GM19324 (cell line): ENCODE data around the gene PDE6B.

Experiments used
- ATAC-seq: cut with Tn5 transposase; IDR thresholded peaks from one replicate; pipeline ENCODE4 v1.9.1; 2021; ENCODE audit warnings: mild to moderate bottlenecking, moderate library complexity; ENCODE audit not compliant: unreplicated experiment, low FRiP score

Gene PDE6B

DNA sequence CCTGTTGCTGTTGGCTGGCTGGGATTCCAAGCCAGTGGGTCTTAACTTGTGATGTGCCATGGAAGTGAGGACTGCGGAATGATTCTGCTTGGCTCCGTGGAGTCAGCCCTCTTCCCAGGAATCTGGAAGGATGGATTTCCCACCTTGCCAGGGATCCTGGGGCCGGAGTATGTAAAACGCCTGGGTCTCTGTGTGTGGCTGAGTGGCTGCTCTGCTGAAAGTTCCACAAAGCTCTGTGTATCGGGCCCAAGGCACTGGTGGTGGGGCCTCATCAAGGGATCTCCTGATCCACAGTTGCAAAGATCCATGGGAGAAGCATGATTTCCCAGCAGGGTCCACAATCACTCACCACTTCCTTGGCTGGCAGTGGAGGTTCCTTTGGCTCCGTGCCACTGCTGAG is 25.2 kb upstream of the PDE6B start:
- no peak for ATAC-seq

DNA sequence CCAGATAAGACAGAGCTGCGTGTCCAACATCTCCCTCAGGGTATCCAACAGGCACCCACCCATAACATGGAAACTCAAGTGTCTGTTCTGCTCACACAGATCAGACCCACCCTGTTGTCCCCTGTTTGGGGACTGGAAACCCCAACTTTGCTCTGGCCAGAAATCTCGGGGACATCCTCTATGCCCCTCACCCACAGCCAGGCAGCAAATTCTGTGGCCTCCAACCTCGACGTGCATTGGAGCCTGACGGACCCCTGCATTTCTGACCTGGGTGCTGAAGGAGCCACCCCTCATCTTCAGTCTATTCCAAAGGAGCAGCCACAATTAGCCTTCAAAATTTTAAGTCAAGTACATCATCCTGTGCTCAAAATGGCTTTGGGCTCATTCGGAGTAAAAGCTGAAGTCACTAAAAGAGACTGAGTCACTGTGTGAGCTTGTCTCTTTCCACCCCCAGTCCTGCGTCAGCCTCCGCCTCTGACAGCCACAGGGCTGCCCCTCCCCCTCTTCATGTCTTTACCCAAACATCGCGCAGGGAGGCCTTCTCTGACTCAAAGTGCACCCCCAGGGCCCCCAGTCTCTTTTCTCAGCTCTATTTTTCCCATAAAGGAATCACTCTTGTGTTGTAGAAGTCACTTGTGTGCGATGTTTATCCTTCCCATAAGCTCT is 24.4 kb upstream of the PDE6B start:
- ATAC-seq: no peak

DNA sequence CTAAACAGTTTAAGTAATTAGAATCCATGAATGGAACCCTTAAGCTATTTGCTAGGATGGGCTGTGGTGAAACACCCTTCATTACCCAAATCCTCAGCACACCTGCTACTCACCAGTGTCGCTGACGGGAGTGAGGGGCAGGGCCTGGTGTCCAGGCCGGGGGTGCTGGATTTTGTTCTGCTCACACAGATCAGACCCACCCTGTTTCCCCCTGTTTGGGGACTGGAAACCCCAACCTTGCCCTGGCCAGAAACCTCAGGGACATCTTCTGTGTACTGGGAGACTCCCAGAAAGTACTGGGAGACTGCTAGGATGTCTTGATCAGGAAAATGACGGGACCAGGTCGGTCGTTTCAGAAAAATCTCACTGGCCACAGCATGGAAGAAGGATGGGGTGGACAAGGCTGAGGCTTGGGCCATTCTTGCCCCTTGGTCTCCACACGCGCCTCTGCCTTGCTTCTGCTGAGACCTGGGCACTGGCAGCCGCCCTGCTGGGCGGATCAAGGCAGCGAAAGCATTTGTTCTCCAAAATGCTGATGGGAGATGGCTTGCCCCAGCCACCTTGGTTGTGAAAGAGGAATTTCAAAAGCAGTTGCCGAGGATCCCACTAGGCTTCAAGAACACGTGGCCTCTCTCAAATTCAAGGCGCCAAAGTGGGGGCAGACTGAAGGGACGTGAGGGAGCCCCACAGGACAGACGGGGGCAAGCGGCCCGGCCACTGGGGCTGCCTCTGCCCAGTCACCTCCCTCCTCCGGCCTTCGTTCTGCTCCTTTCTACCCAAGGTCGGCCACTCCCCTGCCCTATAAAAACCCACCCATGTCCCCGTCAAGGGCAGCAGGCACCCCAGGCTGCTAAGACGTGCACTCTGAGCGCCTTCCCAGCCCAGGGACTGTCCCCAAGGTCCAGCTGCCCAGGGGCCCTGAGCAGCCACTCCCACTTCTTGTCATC is 23.5 kb upstream of the PDE6B start:
- no peak for ATAC-seq

DNA sequence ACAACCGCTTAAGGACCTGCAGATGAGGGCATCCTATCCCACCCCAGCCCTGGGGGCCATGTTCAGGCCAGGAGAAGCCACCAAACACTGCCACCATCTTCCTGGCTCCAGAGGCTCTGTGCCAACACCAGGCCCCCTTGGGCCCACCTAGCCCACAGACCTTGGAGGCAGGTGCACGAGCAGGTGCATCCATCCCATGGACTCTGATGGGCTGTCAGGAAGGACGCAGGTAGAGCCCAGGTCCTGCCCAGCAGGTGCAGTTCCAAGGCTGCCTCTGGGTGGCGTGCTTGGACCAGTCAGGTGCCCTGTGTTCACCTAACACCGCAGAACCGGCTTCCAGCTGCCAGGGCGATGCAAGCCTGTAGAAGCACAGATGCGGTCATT is 22.8 kb upstream of the PDE6B start:
- no peak for ATAC-seq

DNA sequence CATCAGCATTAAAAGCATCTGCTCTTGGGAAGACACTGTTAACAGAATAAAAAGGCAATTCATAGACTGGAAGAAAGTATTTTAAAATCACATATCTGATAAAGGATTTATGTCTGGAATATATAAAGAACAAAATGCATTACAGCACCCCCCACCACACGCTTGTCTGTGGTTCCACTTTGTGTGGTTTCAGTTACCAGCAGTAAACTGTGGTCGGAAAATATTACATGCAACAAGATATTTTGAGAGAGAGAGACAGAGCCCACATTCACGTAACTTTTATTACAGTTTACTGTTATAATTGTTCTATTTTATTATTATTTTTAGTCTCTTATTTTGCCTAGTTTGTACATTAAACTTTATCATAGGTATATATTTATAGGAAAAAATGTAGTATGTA is 21.2 kb upstream of the PDE6B start:
- no peak for ATAC-seq

DNA sequence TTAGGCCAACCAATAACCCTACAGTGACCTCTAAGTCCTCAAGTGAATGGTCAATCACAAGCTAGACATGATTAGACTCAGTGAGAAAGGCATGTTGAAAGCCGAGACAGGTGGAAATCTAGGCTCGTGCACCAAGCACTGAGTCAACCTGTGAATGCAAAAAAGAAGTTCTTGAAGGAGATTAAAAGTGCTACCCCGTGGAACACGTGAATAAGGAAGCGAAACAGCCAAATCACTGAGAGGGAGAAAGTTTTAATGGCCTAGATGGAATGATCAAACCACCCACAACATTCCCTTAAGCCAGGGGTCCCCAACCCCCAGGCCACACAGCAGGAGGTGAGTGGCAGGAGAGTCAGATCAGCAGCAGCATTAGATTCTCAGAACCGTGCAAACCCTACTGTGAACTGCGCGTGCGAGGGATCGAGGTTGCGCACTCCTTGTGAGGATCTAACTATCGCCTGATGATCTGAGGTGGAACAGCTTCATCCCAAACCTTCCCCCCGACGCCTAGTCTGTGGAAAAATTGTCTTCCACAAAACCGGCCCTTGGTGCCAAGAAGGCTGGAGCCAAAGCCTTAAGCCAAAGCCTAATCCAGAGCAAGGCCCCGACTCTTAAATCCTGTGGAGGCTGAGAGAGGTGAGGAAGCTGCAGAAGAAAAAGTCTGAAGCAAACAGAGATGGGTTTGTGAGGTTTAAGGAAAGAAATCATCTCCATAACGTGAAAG is 19.5 kb upstream of the PDE6B start:
- no peak for ATAC-seq

DNA sequence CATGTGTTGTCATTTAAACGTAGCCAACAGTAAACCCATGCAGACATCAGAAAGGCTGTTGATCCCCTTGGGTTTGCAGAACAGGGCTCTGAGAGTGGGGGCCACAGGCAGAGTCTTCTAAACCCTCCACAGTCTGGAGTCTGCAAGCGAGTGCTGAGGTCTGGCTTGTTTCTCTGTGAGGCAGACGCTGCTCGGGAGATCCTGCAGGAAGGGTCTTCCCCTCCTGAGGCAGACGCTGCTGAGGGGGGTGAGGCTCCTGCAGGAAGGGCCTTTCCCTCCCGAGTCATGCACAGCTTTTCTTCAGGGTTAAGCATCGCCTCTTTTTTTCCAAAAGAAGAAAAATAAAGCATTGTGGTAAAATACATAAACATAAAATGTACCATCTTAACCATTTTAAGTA is 17.1 kb upstream of the PDE6B start:
- no peak for ATAC-seq

DNA sequence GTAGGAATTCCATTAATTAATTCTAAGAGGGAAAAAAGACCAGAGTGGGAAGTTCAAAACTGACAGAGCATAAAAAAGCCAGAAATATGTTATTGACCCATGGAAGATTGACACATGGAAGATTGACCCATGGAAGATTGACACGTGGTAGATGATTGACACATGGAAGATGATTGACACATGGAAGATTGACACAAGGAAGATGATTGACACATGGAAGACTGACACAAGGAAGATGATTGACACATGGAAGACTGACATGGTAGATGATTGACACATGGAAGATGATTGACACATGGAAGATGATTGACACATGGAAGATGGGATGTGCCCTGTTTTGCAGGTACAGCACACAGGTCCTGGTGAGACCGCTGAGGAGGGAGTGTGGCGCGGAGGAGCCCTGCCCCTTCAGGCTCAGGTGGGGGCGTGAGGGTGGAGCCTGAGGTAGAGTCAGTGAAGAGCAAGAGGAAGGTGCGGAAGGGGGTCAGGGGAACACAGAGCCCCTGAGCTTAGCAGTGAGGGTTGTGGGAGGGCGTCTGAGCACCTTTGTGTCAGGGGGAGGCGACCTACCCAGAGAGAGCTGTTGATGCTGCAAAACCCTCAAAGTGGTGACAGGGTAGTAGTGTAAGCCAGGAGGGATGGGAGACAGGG is 15.8 kb upstream of the PDE6B start:
- no peak for ATAC-seq

DNA sequence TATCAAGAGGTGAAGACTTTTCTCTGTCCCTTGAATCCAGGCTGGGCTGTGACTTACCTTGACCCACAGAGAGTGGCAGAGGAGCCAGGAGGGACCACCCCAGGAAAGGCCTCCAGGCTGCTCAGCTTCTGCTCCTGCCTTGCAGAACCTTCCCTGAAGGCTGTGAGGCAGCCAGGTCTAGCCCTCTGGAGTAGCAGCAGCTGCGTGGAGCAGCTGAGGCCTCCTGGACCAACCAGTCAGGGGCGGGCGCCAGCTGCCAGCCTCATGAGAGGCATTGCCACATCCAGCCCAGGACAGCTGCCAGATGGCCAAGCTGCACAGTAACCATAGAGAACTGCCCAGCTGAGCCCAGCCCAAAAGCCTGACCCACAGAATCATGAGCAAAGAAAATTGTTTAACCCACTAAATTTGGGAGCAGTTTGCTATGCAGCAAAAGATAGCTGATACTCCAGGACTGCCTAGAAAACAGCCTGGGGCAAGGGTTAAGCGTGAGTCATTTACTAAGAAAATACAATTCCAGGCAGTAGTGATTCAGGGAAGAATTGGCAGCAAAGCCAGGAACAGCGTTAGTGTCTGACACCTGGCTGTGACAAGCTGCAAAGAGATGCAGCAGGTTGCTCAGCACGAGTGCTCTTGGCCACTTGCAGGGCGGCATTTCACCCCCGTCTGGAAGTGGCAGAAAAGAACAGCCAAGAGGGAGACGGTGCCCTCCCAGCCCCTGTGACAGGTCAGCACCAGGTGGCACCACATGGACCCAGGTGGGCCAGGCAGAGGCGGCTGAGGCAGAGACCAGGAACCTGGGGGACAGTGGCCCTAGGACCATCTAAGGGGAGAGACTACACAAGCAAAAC is 14.7 kb upstream of the PDE6B start:
- ATAC-seq: no peak

DNA sequence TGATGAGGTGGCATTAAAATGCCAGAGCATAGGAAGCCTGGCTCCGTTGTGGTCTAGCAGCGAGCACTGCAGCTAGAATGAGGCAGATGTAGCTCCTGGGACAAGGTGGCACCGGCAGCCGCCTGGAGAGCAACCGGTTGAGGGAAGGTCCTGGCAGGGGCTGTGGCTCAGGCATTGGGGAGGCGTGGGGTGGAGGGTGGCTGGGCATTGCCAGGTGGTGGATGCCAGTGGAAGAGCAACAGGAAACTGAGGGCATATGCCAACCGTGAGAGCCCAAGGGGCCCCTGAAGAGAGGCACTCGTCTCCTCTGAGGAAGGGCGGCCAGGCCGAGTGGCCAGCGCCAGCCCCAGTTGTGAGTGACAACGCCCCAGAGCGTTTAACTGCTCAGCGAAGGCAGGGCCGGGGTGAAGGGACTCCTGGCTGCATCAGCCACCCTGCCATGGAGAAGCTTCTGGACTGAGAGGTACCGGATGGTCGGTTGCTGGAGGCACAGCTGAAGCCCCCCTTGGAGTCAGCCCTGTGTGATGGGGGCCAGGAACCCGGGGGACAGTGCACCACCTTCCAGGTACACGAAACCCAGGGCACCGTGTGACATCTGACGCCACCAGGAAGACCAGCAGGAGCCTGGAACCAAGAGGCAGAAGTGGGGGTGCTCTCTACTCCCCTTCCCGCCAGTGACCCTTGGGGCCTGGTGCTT is 13.2 kb upstream of the PDE6B start:
- no peak for ATAC-seq

DNA sequence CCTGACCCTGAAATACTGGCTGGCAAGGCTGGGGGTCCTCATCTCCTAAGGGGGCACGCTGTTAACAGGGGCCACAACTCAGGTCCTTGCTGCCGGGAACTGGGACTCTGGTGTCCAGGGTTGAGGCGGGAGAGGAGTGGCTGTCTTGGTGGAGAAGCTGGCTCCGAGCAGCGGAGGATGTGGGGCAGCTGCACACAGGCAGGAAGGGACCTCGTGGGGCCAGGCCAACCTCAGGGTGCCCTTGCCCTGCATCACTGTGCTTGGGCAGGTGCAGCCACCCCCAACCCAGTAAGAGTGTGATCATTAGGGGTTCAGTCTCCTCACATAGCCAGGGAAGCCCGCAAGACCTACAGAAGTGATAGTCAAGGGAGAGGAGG is 12.6 kb upstream of the PDE6B start:
- no peak for ATAC-seq

DNA sequence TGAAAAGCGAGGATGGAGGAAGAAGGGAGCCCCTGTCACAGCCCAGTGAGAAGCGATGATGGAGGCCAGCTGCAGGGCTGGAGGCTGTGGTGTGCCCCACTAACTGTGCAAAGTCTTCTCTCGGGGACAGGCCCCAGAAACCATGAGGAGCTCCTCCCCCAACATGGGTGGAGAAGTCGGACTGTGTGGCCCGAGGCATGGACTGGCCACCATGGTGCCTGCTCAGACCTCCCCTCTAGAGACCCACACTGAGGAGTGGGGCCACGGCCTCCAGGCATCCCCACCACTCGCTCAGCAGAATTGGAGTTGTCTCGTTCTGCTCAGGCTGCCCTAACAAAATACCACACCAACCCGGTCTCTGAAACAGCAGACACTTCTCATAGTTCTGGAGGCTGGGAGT is 12.2 kb upstream of the PDE6B start:
- ATAC-seq: no peak

DNA sequence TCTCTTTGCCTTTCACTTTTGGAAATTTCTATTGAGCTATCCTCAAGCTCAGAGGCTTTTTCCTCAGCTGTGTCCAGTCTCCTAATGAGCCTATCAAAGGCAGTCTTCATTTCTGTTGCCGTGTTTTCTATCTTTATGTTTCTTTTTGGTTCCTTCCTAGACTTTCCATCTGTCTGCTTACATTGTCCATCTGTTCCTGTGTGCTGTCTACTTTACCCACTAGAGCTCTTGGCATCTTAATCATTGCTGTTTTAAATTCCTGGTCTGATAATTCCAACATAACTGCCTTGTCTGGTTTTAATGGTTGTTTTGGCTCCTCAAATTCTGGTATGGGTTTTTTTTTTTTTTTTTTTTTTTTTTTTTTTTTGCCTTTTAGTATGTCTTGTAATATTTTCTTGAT is 9.3 kb upstream of the PDE6B start:
- no peak for ATAC-seq

DNA sequence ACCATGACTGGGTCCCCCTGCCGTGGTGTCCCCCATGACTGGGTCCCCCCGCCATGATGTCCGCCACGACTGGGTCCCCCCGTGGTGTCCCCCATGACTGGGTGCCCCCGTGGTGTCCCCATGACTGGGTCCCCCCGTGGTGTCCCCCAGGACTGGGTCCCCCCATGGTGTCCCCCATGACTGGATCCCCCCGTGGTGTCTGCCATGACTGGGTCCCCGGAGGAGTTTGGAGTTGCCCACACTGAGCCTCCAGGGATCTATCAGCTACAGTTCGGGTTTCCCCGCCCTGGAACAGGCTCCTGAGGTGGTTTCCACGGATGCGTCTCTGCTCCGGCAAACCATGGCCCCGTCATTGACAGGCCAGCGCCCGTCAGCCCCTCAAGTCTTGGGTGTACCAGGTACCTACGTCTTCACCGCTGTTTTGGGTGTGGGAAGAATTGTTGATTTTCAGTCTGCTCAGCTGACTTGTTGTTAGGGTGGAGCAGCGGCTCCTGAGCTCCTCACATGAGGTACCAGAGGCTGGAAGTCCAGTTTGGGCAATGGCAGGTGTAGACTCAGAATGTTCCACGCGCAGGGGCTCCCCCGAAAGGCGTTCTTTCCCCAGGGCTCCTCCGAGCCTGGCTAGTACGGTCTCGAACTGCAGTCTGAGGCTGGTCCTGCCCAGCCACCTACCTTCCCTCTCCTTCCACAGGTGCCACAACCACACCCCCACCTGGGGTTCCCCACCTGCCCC is 8.3 kb upstream of the PDE6B start:
- no peak for ATAC-seq

DNA sequence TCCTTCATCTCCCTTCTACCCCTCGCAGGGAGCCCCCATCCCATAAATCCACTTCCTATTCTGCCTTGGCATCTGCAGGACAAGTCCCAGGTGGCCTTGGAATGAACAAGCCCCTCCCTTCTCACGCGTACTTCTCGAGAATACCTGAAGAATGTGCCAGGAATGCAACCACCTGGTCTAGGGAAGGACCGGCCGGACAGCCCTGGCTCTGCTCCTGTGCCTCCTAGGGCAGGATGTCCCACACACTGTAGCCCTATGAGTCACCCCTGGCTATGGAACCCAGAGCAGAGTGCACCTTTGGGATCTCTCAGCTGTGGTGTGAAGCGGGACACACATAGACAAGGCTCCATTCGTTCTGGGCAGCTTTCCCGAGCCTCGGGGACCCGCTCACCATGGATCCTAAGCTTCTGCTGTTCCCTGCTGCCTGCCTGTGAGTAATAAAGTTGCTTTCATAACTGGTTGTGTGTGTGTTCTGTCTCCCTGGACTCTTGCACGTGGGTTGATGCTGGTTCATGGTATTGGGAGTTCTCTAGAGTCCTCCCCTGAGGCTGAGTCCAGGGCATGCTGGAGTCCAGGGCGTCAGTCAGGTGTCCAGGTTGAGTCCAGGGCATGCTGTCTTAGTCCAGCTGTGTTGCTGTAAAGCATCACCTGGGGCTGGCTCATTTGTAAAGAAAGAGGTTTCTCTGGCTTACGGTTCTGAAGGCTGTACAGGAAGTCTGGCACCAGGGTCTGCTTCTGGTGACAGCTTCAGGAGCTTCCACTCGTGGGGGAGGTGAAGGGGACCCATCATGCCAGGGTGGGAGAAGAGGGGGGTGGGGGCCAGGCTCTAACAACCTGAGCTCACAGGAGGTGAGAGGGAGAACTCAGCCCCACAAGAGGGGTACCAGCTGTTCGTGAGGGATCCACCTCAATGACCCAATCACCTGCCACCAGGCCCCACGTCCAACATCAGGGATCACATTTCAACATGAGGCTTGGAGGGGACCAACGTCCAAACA is 7.4 kb upstream of the PDE6B start:
- no peak for ATAC-seq

DNA sequence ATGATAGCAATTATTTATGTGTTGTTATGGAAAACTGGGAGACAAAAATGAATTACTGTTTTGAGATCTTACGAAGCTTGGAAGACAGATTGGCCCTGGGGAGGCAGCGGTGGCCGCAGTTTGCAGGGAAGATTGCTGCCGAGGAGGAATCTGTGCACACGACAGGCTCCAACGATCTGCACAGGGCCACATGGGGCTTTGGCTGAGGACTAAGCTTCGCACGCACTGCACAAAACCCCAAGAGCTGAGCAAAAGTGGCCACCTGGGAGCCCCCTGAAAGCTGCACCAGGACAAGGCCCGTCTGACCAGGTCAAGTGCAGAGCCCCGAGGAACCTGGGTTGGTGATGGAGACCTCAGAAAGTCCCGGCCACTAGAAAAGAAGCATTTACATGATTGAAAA is 5.2 kb upstream of the PDE6B start:
- no peak for ATAC-seq

DNA sequence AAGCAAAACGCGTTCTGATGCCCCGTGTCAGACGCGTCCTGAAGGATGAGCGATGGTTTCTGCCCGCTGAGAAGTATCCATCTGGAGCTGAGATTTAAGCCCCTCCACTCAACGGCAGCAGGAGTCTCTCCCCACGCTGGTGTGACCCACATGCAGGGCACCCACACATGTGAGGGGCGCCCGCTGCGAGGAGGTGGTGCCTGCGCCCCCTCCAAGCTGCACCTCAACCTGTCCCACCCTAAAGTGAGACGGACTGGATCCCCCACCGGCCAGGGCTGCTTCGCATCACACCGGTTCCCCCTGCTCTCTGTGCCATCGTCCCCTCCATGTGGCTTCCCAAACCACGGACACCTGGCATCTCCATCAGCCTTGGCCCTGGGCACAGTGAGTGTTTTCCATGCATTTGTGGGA is 4.5 kb upstream of the PDE6B start:
- ATAC-seq: no peak
